ENCODE data around the gene TMEM129.

TMEM129 gene

GRCh38 chr4:1741208-1741607, 20.1 kb upstream of the TMEM129 start:
- H3K27me3 ChIP-seq (ENCODE audit: low read depth, low read length) = no peaks in the 10 kb centered on the region
- H3K27ac ChIP-seq (ENCODE audit: low read length) = no peak overlapping the region
- peaks cover 6 to 10% of the 10 kb centered on the region in 2 donors for H3K9me3 ChIP-seq (ENCODE audit: control insufficient read depth in 1 of 2, low read length in 2 of 2)
- H3K4me1 ChIP-seq (ENCODE audit: control insufficient read depth in 1 of 2, insufficient read depth in 2 of 2, low read length in 2 of 2) = no peaks in the 10 kb centered on the region
- H3K36me3 ChIP-seq (ENCODE audit: control insufficient read depth in 1 of 2, insufficient read depth in 2 of 2, low read length in 2 of 2) = peaks cover 10 to 54% of the 10 kb centered on the region in 2 donors
- no peak overlapping the region for H3K4me3 ChIP-seq (ENCODE audit: low read depth in 1 of 2, low read length in 2 of 2)

- H3K36me3 ChIP-seq (ENCODE audit: control insufficient read depth in 1 of 2, insufficient read depth in 2 of 2, low read length in 2 of 2) = peaks cover 10 to 63% of the 10 kb centered on the region in 2 donors
- no peak overlapping the region for H3K27ac ChIP-seq (ENCODE audit: low read length)
- H3K4me1 ChIP-seq (ENCODE audit: control insufficient read depth in 1 of 2, insufficient read depth in 2 of 2, low read length in 2 of 2) = no peaks in the 10 kb centered on the region
- H3K4me3 ChIP-seq (ENCODE audit: low read depth in 1 of 2, low read length in 2 of 2) = no peak overlapping the region
- no peaks in the 10 kb centered on the region for H3K27me3 ChIP-seq (ENCODE audit: low read depth, low read length)
- H3K9me3 ChIP-seq (ENCODE audit: control insufficient read depth in 1 of 2, low read length in 2 of 2) = peaks cover 6 to 10% of the 10 kb centered on the region in 2 donors
Observed at GRCh38 chr4:1740021-1740545, 19.0 kb upstream of the TMEM129 start.

- no peak overlapping the region for H3K4me3 ChIP-seq (ENCODE audit: low read depth in 1 of 2, low read length in 2 of 2)
- peaks cover 6 to 10% of the 10 kb centered on the region in 2 donors for H3K9me3 ChIP-seq (ENCODE audit: control insufficient read depth in 1 of 2, low read length in 2 of 2)
- H3K4me1 ChIP-seq (ENCODE audit: control insufficient read depth in 1 of 2, insufficient read depth in 2 of 2, low read length in 2 of 2) = no peaks in the 10 kb centered on the region
- peaks cover 10 to 62% of the 10 kb centered on the region in 2 donors for H3K36me3 ChIP-seq (ENCODE audit: control insufficient read depth in 1 of 2, insufficient read depth in 2 of 2, low read length in 2 of 2)
- no peak overlapping the region for H3K27ac ChIP-seq (ENCODE audit: low read length)
- no peaks in the 10 kb centered on the region for H3K27me3 ChIP-seq (ENCODE audit: low read depth, low read length)
Observed at GRCh38 chr4:1739358-1739757, 18.2 kb upstream of the TMEM129 start.

GRCh38 chr4:1738410-1738809, 17.3 kb upstream of the TMEM129 start:
- Histone ChIP-seq H3K4me1 (ENCODE audit: control insufficient read depth in 1 of 2, insufficient read depth in 2 of 2, low read length in 2 of 2) (no peaks in the 10 kb centered on the region), H3K36me3 (ENCODE audit: control insufficient read depth in 1 of 2, insufficient read depth in 2 of 2, low read length in 2 of 2) (peaks cover 10 to 63% of the 10 kb centered on the region in 2 donors), H3K4me3 (ENCODE audit: low read depth in 1 of 2, low read length in 2 of 2) (no peak overlapping the region), H3K27ac (ENCODE audit: low read length) (no peak overlapping the region), H3K27me3 (ENCODE audit: low read depth, low read length) (no peaks in the 10 kb centered on the region), H3K9me3 (ENCODE audit: control insufficient read depth in 1 of 2, low read length in 2 of 2) (peaks cover 6 to 10% of the 10 kb centered on the region in 2 donors)

GRCh38 chr4:1737666-1738065, 16.5 kb upstream of the TMEM129 start:
- peaks cover 12 to 69% of the 10 kb centered on the region in 2 donors for H3K36me3 ChIP-seq (ENCODE audit: control insufficient read depth in 1 of 2, insufficient read depth in 2 of 2, low read length in 2 of 2)
- peaks cover 6 to 10% of the 10 kb centered on the region in 2 donors for H3K9me3 ChIP-seq (ENCODE audit: control insufficient read depth in 1 of 2, low read length in 2 of 2)
- H3K4me1 ChIP-seq (ENCODE audit: control insufficient read depth in 1 of 2, insufficient read depth in 2 of 2, low read length in 2 of 2) = no peaks in the 10 kb centered on the region
- H3K27ac ChIP-seq (ENCODE audit: low read length) = no peak overlapping the region
- no peak overlapping the region for H3K4me3 ChIP-seq (ENCODE audit: low read depth in 1 of 2, low read length in 2 of 2)
- H3K27me3 ChIP-seq (ENCODE audit: low read depth, low read length) = no peaks in the 10 kb centered on the region

- Histone ChIP-seq H3K36me3 (ENCODE audit: control insufficient read depth in 1 of 2, insufficient read depth in 2 of 2, low read length in 2 of 2) (peaks cover 17 to 72% of the 10 kb centered on the region in 2 donors), H3K4me1 (ENCODE audit: control insufficient read depth in 1 of 2, insufficient read depth in 2 of 2, low read length in 2 of 2) (no peaks in the 10 kb centered on the region), H3K27ac (ENCODE audit: low read length) (no peak overlapping the region), H3K27me3 (ENCODE audit: low read depth, low read length) (no peaks in the 10 kb centered on the region), H3K4me3 (ENCODE audit: low read depth in 1 of 2, low read length in 2 of 2) (no peak overlapping the region), H3K9me3 (ENCODE audit: control insufficient read depth in 1 of 2, low read length in 2 of 2) (peaks cover 6 to 10% of the 10 kb centered on the region in 2 donors)
Observed at GRCh38 chr4:1736812-1737211, 15.7 kb upstream of the TMEM129 start.

GRCh38 chr4:1735215-1735614, 14.1 kb upstream of the TMEM129 start:
- peaks cover 14 to 65% of the 10 kb centered on the region in 2 donors for H3K36me3 ChIP-seq (ENCODE audit: control insufficient read depth in 1 of 2, insufficient read depth in 2 of 2, low read length in 2 of 2)
- no peak overlapping the region for H3K27ac ChIP-seq (ENCODE audit: low read length)
- peaks cover 6 to 10% of the 10 kb centered on the region in 2 donors for H3K9me3 ChIP-seq (ENCODE audit: control insufficient read depth in 1 of 2, low read length in 2 of 2)
- no peaks in the 10 kb centered on the region for H3K27me3 ChIP-seq (ENCODE audit: low read depth, low read length)
- no peak overlapping the region for H3K4me3 ChIP-seq (ENCODE audit: low read depth in 1 of 2, low read length in 2 of 2)
- H3K4me1 ChIP-seq (ENCODE audit: control insufficient read depth in 1 of 2, insufficient read depth in 2 of 2, low read length in 2 of 2) = no peaks in the 10 kb centered on the region

GRCh38 chr4:1732911-1733310, 11.8 kb upstream of the TMEM129 start:
- no peak overlapping the region for H3K27ac ChIP-seq (ENCODE audit: low read length)
- H3K27me3 ChIP-seq (ENCODE audit: low read depth, low read length) = no peaks in the 10 kb centered on the region
- no peaks in the 10 kb centered on the region for H3K4me1 ChIP-seq (ENCODE audit: control insufficient read depth in 1 of 2, insufficient read depth in 2 of 2, low read length in 2 of 2)
- H3K4me3 ChIP-seq (ENCODE audit: low read depth in 1 of 2, low read length in 2 of 2) = no peak overlapping the region
- peaks cover 9 to 53% of the 10 kb centered on the region in 2 donors for H3K36me3 ChIP-seq (ENCODE audit: control insufficient read depth in 1 of 2, insufficient read depth in 2 of 2, low read length in 2 of 2)
- H3K9me3 ChIP-seq (ENCODE audit: control insufficient read depth in 1 of 2, low read length in 2 of 2) = peaks cover 2 to 3% of the 10 kb centered on the region in 2 donors

- H3K9me3 ChIP-seq (ENCODE audit: control insufficient read depth in 1 of 2, low read length in 2 of 2) = no peaks in the 10 kb centered on the region
- H3K27ac ChIP-seq (ENCODE audit: low read length) = no peak overlapping the region
- H3K4me3 ChIP-seq (ENCODE audit: low read depth in 1 of 2, low read length in 2 of 2) = no peak overlapping the region
- no peaks in the 10 kb centered on the region for H3K4me1 ChIP-seq (ENCODE audit: control insufficient read depth in 1 of 2, insufficient read depth in 2 of 2, low read length in 2 of 2)
- peaks cover 8 to 42% of the 10 kb centered on the region in 2 donors for H3K36me3 ChIP-seq (ENCODE audit: control insufficient read depth in 1 of 2, insufficient read depth in 2 of 2, low read length in 2 of 2)
- H3K27me3 ChIP-seq (ENCODE audit: low read depth, low read length) = no peaks in the 10 kb centered on the region
Observed at GRCh38 chr4:1731180-1731579, 10.1 kb upstream of the TMEM129 start.

GRCh38 chr4:1730532-1731135, 9.5 kb upstream of the TMEM129 start:
- no peaks in the 10 kb centered on the region for H3K4me1 ChIP-seq (ENCODE audit: control insufficient read depth in 1 of 2, insufficient read depth in 2 of 2, low read length in 2 of 2)
- peaks cover 8 to 38% of the 10 kb centered on the region in 2 donors for H3K36me3 ChIP-seq (ENCODE audit: control insufficient read depth in 1 of 2, insufficient read depth in 2 of 2, low read length in 2 of 2)
- no peaks in the 10 kb centered on the region for H3K9me3 ChIP-seq (ENCODE audit: control insufficient read depth in 1 of 2, low read length in 2 of 2)
- H3K27me3 ChIP-seq (ENCODE audit: low read depth, low read length) = no peaks in the 10 kb centered on the region
- no peak overlapping the region for H3K4me3 ChIP-seq (ENCODE audit: low read depth in 1 of 2, low read length in 2 of 2)
- H3K27ac ChIP-seq (ENCODE audit: low read length) = no peak overlapping the region

GRCh38 chr4:1728061-1728980, 7.2 kb upstream of the TMEM129 start:
- no peaks in the 10 kb centered on the region for H3K27me3 ChIP-seq (ENCODE audit: low read depth, low read length)
- H3K9me3 ChIP-seq (ENCODE audit: control insufficient read depth in 1 of 2, low read length in 2 of 2) = no peaks in the 10 kb centered on the region
- H3K4me1 ChIP-seq (ENCODE audit: control insufficient read depth in 1 of 2, insufficient read depth in 2 of 2, low read length in 2 of 2) = no peaks in the 10 kb centered on the region
- no peak overlapping the region for H3K27ac ChIP-seq (ENCODE audit: low read length)
- H3K4me3 ChIP-seq (ENCODE audit: low read depth in 1 of 2, low read length in 2 of 2) = no peak overlapping the region
- H3K36me3 ChIP-seq (ENCODE audit: control insufficient read depth in 1 of 2, insufficient read depth in 2 of 2, low read length in 2 of 2) = peaks cover 12 to 28% of the 10 kb centered on the region in 2 donors

All from muscle layer of duodenum (tissue), 2 donors.